ENCODE data around the gene CC2D1A. TPM values are rescaled to one million over a fixed set of nuclear protein-coding genes. Genes with fewer than 3 reads are reported as not detected.
"Not testable (repeated sequence)": the region's sequence is repeated elsewhere in the genome, so short reads cannot be mapped to it uniquely, and the experiment has no call there.

The CC2D1A gene
- polyA plus RNA-seq, 1 experiment, result 13.1 TPM

GRCh38 chr19:13914777-13915176, 8.8 kb downstream of the CC2D1A start:
- ChIA-PET POLR2A (no interaction called here), CTCF (no interaction called here)
- peaks cover 20% of the 10 kb centered on the region for H3K36me3 ChIP-seq (ENCODE audit: control insufficient read depth, insufficient read depth, low read length)
- no peak for DNase-seq (ENCODE audit: low read depth)
- no peak for TF ChIP-seq CTCF (IDR thresholded peaks at IDR 0.05; ENCODE audit: insufficient read depth, low read depth, low read length)
- no peaks in the 10 kb centered on the region for H3K27me3 ChIP-seq (ENCODE audit: control insufficient read depth, insufficient read depth, low read length)
- no peak overlapping the region for H3K4me3 ChIP-seq (ENCODE audit: low read depth, low read length)

- Histone ChIP-seq H3K27me3 (ENCODE audit: control insufficient read depth, insufficient read depth, low read length) (no peaks in the 10 kb centered on the region), H3K36me3 (ENCODE audit: control insufficient read depth, insufficient read depth, low read length) (peaks cover 29% of the 10 kb centered on the region), H3K4me3 (ENCODE audit: low read depth, low read length) (no peak overlapping the region)
- DNase-seq (ENCODE audit: low read depth), result no peak
- TF ChIP-seq CTCF (IDR thresholded peaks at IDR 0.05; ENCODE audit: insufficient read depth, low read depth, low read length), result no peak
- POLR2A ChIA-PET, result no interaction called here
- CTCF ChIA-PET, result no interaction called here
Observed at GRCh38 chr19:13917888-13918406, 11.9 kb downstream of the CC2D1A start.

DNA sequence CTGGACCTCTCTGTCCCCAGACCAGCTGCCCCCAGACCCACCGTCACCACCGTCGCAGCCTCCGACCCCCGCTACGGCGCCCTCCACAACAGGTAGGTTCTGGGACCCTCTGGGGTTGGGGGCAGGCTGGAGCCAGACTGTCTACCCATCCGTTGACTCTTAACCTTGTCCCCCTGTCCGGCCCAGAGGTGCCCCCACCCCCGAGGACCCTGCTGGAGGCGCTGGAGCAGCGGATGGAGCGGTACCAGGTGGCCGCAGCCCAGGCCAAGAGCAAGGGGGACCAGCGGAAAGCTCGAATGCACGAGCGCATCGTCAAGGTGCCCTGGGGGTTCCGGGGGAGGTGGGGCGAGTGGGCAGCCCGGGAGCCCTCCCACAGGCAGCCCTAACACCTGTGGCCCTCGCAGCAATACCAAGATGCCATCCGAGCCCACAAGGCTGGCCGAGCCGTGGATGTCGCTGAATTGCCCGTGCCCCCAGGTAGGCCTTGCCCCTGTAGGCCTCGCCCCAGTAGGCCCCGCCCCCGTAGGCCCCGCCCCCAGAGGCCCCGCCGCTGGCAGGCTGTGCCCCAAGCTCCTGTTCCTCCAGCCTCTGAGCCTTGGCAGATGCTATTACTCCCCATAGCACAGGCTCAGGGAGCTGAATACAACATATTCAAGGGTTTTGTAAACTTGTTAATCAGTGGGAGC, 12.9 kb downstream of the CC2D1A start:
- Histone ChIP-seq H3K27me3 (ENCODE audit: control insufficient read depth, insufficient read depth, low read length) (no peaks in the 10 kb centered on the region), H3K4me3 (ENCODE audit: low read depth, low read length) (no peak overlapping the region), H3K36me3 (ENCODE audit: control insufficient read depth, insufficient read depth, low read length) (peaks cover 30% of the 10 kb centered on the region)
- ChIA-PET POLR2A (interaction anchor here (0.7 kb wide), 1 partner anchor 88 kb away, joined by 4 read pairs; no protein-coding TSS in a partner anchor), CTCF (no interaction called here)
- no peak for DNase-seq (ENCODE audit: low read depth)
- no peak for TF ChIP-seq CTCF (IDR thresholded peaks at IDR 0.05; ENCODE audit: insufficient read depth, low read depth, low read length)

- Histone ChIP-seq H3K36me3 (ENCODE audit: control insufficient read depth, insufficient read depth, low read length) (peaks cover 30% of the 10 kb centered on the region), H3K4me3 (ENCODE audit: low read depth, low read length) (no peak overlapping the region), H3K27me3 (ENCODE audit: control insufficient read depth, insufficient read depth, low read length) (no peaks in the 10 kb centered on the region)
- no peak for TF ChIP-seq CTCF (IDR thresholded peaks at IDR 0.05; ENCODE audit: insufficient read depth, low read depth, low read length)
- POLR2A ChIA-PET, result no interaction called here
- CTCF ChIA-PET, result no interaction called here
- DNase-seq (ENCODE audit: low read depth), result no peak
Observed at GRCh38 chr19:13920524-13920923, 14.5 kb downstream of the CC2D1A start.

- ChIA-PET CTCF (interaction anchor here (0.9 kb wide), 1 partner anchor 18 kb away, joined by 4 read pairs; no protein-coding TSS in a partner anchor), POLR2A (interaction anchor here (0.5 kb wide), 1 partner anchor 653 kb away, joined by 8 read pairs; no protein-coding TSS in a partner anchor)
- no peak for DNase-seq (ENCODE audit: low read depth)
- Histone ChIP-seq H3K4me3 (ENCODE audit: low read depth, low read length) (no peak overlapping the region), H3K27me3 (ENCODE audit: control insufficient read depth, insufficient read depth, low read length) (no peaks in the 10 kb centered on the region), H3K36me3 (ENCODE audit: control insufficient read depth, insufficient read depth, low read length) (peaks cover 30% of the 10 kb centered on the region)
- TF ChIP-seq CTCF (IDR thresholded peaks at IDR 0.05; ENCODE audit: insufficient read depth, low read depth, low read length), result no peak
Observed at GRCh38 chr19:13920940-13921747, 15.1 kb downstream of the CC2D1A start.

GRCh38 chr19:13922118-13922517, 16.1 kb downstream of the CC2D1A start:
- H3K4me3 ChIP-seq (ENCODE audit: low read depth, low read length); POLR2A ChIA-PET; DNase-seq (ENCODE audit: low read depth); H3K27me3 ChIP-seq (ENCODE audit: control insufficient read depth, insufficient read depth, low read length); CTCF ChIA-PET: not testable (repeated sequence)
- peaks cover 35% of the 10 kb centered on the region for H3K36me3 ChIP-seq (ENCODE audit: control insufficient read depth, insufficient read depth, low read length)

Data from BJ (cell line).